ENCODE results near the gene ZNF555. TPM values are rescaled to one million over a fixed set of nuclear protein-coding genes. Genes with fewer than 3 reads are reported as not detected.
"Not testable (repeated sequence)": the region's sequence is repeated elsewhere in the genome, so short reads cannot be mapped to it uniquely, and the experiment has no call there.

ZNF555 gene
- total RNA-seq, 2 donors from 2014 or later: 3.2 to 5.5 TPM

- Histone ChIP-seq H3K27ac (no peak overlapping the region), H3K4me1 (no peaks in the 10 kb centered on the region), H3K36me3 (peaks cover 5% of the 10 kb centered on the region), H3K27me3 (no peaks in the 10 kb centered on the region), H3K4me3 (no peak overlapping the region), H3K9me3 (no peaks in the 10 kb centered on the region), H3K9ac (ENCODE audit: low read depth in 2 of 2, low read length in 2 of 2) (no peak overlapping the region)
- DNase-seq: no peak
- intact Hi-C loops (cut with DNase I): no loop called here
- TF ChIP-seq, protein P1, sequence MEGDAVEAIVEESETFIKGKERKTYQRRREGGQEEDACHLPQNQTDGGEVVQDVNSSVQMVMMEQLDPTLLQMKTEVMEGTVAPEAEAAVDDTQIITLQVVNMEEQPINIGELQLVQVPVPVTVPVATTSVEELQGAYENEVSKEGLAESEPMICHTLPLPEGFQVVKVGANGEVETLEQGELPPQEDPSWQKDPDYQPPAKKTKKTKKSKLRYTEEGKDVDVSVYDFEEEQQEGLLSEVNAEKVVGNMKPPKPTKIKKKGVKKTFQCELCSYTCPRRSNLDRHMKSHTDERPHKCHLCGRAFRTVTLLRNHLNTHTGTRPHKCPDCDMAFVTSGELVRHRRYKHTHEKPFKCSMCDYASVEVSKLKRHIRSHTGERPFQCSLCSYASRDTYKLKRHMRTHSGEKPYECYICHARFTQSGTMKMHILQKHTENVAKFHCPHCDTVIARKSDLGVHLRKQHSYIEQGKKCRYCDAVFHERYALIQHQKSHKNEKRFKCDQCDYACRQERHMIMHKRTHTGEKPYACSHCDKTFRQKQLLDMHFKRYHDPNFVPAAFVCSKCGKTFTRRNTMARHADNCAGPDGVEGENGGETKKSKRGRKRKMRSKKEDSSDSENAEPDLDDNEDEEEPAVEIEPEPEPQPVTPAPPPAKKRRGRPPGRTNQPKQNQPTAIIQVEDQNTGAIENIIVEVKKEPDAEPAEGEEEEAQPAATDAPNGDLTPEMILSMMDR (IDR thresholded peaks at IDR 0.05): no peak
These were observed 24.6 kb upstream of the ZNF555 start for GRCh38 chr19:2816641-2817040.

DNA sequence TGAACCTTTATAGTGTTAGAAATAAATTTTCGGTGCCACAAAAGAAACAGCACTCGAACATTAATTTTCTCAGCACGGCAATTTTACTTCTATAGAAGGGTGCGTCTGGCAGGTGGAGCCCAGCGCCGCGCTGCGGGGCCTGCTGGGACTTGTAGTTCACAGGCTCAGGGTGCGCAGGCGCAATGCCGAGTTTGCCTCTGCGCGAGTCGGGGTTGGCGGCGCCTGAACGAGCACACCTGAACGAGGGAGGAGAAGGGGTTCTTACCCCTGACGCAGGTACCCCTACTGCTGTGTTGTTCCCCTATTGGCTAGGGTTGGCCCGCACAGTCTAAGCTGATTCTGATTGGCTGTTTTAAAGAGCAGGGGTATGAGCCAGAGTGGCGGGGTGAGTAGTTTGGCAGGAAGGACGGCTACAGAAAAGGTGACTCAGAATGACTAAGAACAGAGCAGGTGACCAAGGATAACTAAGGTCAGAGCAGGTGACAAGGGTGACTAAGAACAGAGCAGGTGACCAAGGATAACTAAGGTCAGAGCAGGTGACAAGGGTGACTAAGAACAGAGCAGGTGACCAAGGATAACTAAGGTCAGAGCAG, 23.9 kb upstream of the ZNF555 start:
- H3K4me1 ChIP-seq; intact Hi-C loops (cut with DNase I); H3K9me3 ChIP-seq; H3K27me3 ChIP-seq; DNase-seq; H3K36me3 ChIP-seq; H3K27ac ChIP-seq; H3K4me3 ChIP-seq; H3K9ac ChIP-seq (ENCODE audit: low read depth in 2 of 2, low read length in 2 of 2): not testable (repeated sequence)

GRCh38 chr19:2819540-2820111, 21.6 kb upstream of the ZNF555 start, which contains the start of gene ZNF554:
Gene ZNF554 (plus strand): TSS chr19:2819868. CDS start chr19:2820072, 204 bp downstream.
- TF ChIP-seq, protein P1 (IDR thresholded peaks at IDR 0.05): peak; percentile 93
- Histone ChIP-seq H3K27ac (no peak within 1 kb of the TSS), H3K9me3 (no peaks in the 10 kb centered on the region), H3K4me3 (peak within 1 kb of the TSS; percentile 78), H3K36me3 (peaks cover 4% of the 10 kb centered on the region), H3K9ac (ENCODE audit: low read depth in 2 of 2, low read length in 2 of 2) (peak within 1 kb of the TSS; percentile 84), H3K27me3 (no peaks in the 10 kb centered on the region), H3K4me1 (no peaks in the 10 kb centered on the region)
- intact Hi-C loops (cut with DNase I): no loop called here
- DNase-seq: peak; percentile 97

DNA sequence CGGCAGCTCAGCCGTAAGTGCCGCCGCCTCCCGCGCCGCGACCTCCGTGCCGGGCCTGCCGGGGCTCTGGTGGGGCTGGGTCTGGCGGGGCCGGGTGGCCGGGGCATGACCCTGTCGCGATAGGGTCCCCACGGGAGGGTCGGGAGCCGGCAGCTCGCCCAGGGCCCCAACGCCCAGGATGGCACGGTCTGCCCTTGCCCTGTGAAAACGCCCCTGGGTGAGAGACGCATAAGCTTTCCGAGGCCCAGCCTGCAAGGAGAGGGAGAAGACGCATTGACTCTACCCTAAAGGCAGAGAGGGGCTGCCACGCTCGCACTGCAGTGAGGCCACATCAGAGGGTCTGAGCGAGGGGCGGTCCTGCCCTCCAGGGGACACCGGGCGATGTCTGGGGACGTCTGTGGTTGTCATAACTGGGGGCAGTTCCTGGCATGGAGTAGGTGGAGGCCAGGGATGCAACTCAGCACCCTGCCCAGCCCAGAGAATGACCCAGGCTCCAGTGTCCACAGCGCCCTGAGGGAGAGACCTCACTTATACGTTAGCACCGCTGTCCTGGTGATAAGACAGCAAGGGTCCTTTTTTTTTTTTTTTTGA, 21.1 kb upstream of the ZNF555 start:
- Histone ChIP-seq H3K27me3 (no peaks in the 10 kb centered on the region), H3K9me3 (no peaks in the 10 kb centered on the region), H3K4me3 (peak overlapping the region; percentile 78), H3K9ac (ENCODE audit: low read depth in 2 of 2, low read length in 2 of 2) (peak overlapping the region; percentile 84), H3K36me3 (no peaks in the 10 kb centered on the region), H3K27ac (no peak overlapping the region), H3K4me1 (no peaks in the 10 kb centered on the region)
- peak; percentile 28 for DNase-seq
- intact Hi-C loops (cut with DNase I): no loop called here
- TF ChIP-seq, protein P1 (IDR thresholded peaks at IDR 0.05): no peak

DNA sequence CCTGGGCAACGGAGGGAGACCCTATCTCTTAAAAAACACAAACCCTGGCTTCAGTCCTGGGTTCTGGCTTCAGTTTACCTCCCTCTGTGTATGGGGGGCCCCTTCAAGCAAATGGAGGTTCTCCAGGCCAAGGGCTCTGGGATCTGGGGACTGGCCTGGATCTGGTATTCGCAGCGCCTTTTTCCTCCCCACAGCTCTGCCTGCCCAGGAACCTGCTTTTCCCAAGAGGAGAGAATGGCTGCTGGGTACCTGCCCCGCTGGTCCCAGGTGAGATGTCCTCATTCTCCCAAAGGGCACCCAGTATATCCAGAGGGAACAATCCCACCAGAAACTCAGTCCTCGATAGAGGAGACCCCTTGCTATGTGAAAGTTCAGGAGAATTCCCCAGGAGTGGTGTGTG, 18.4 kb upstream of the ZNF555 start:
- Histone ChIP-seq H3K4me1 (no peaks in the 10 kb centered on the region), H3K36me3 (no peaks in the 10 kb centered on the region), H3K9me3 (no peaks in the 10 kb centered on the region), H3K9ac (ENCODE audit: low read depth in 2 of 2, low read length in 2 of 2) (no peak overlapping the region), H3K27me3 (no peaks in the 10 kb centered on the region), H3K4me3 (no peak overlapping the region), H3K27ac (no peak overlapping the region)
- TF ChIP-seq, protein P1 (IDR thresholded peaks at IDR 0.05): no peak
- intact Hi-C loops (cut with DNase I): no loop called here
- DNase-seq: no peak

DNA sequence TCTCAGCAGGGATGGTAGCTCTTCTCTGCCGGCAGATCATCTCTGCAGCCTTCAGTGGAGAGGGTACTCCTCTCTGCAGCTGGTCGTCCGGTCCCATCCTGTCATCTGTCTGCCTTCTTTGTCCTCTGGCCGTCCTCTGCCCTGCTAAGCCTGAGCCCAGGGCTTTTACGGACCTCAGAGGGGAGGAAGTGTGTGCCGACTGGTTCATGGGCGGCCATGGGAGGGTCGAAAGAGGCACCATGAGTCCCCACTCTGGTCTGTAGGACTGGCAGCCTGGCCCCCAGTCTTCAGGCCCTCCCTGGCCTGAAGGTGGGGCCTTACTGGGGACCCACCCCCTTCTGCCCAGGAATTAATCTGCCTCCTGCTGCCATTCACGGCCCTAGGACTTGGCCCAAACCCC, 17.6 kb upstream of the ZNF555 start:
- H3K27me3 ChIP-seq: no peaks in the 10 kb centered on the region
- no peaks in the 10 kb centered on the region for H3K4me1 ChIP-seq
- H3K36me3 ChIP-seq: no peaks in the 10 kb centered on the region
- no peak overlapping the region for H3K9ac ChIP-seq (ENCODE audit: low read depth in 2 of 2, low read length in 2 of 2)
- TF ChIP-seq, protein P1 (IDR thresholded peaks at IDR 0.05): no peak
- no peak for DNase-seq
- H3K9me3 ChIP-seq: no peaks in the 10 kb centered on the region
- intact Hi-C loops (cut with DNase I): no loop called here
- H3K27ac ChIP-seq: no peak overlapping the region
- H3K4me3 ChIP-seq: no peak overlapping the region

All from colonic mucosa (tissue), 4 donors.